GM21381 (cell line): ENCODE measurements around the gene PLCL2.

Experiments used
- ATAC-seq: cut with Tn5 transposase; IDR thresholded peaks from one replicate; pipeline ENCODE4 v1.9.1; 2021; ENCODE audit warnings: mild to moderate bottlenecking, moderate library complexity; ENCODE audit not compliant: unreplicated experiment

Gene PLCL2

GRCh38 chr3:17137321-17137826 lies 252.6 kb downstream of the PLCL2 start:
- ATAC-seq, result no peak

DNA sequence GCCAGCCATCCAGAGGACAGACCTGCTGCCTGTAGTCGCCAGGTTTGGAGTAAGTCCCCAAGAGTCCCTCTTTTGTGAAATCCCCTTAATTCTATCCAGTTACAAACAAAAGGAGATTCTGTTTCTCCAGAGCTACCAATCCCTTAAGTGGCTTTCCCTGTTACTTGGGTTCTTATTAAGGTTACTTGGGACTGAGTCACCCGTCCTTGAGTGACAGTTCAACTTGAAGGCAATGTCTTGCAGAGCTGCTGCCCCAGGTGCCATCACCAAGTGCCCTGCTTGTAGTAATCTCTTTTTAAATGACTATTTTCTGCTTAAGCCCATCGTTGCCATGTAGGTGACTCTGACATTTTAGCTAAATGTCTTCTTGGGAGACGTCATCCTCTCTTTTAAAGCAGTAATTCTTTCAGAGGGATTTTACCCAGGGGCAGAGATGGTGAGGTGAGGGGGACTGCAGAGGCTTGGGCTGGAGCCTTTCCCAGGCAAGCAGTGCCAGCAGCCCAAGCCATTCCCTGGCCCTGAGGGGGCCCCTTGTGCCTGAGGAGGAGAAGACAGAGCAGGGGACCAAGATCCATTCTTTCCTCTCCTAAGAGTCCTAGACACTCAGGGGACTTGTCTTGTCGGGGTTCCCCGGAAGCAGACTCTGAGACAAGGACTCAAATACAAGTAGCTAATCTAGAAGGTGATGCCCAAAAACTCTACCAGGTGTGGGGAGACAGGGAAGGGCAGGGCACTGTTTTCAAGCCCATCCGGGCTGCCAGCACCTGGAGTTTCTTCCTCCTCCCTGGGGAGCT lies 253.7 kb downstream of the PLCL2 start:
- ATAC-seq, result no peak
